ENCODE results near the gene ANO6.

ANO6 gene

GRCh38 chr12:45203767-45204166, 12.1 kb upstream of the ANO6 start:
- no peak overlapping the region for H3K27ac ChIP-seq
- TF ChIP-seq CTCF (conservative IDR thresholded peaks at IDR 0.05), result no peak
- TF ChIP-seq ZFX (IDR thresholded peaks at IDR 0.05), result no peak

- H3K27ac ChIP-seq, result no peak overlapping the region
Observed at GRCh38 chr12:45204757-45205156, 11.1 kb upstream of the ANO6 start.

DNA sequence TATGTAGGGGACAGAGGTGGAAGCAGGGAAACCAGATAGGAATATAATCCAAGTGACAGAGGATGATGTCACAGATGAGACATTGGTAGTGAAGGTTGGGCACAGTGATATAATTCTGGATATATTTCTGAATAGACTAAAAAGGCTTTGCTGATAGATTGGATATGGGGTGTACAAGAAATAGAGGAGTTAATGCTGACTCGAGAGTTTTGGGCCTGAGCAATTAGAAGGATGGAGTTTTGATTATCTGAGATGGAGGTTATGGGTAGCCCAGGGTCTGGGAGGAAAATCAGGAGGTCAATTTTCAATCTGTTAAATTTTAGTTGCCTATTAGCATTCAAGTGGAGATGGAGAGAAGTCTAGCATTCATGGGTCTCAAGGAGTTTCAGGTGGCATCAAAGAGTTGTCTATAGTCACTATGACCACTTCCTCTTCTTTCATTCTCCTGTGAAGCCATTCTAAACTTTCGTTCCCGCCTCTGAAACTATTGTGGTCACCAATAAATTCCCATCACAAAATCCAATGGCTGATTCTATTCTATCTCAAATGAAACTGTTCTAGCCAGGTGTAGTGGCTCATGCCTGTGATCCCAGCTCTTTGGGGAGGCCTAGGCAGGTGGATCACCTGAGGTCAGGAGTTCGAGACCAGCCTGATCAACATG, 10.6 kb upstream of the ANO6 start:
- H3K27ac ChIP-seq, result no peak overlapping the region
- no peak for TF ChIP-seq CTCF (conservative IDR thresholded peaks at IDR 0.05)
- TF ChIP-seq ZFX (IDR thresholded peaks at IDR 0.05), result no peak

More at GRCh38 chr12:45204757-45205156, 11.1 kb upstream of the ANO6 start:
- no peak for TF ChIP-seq ZFX (IDR thresholded peaks at IDR 0.05)
- TF ChIP-seq CTCF (conservative IDR thresholded peaks at IDR 0.05), result no peak

DNA sequence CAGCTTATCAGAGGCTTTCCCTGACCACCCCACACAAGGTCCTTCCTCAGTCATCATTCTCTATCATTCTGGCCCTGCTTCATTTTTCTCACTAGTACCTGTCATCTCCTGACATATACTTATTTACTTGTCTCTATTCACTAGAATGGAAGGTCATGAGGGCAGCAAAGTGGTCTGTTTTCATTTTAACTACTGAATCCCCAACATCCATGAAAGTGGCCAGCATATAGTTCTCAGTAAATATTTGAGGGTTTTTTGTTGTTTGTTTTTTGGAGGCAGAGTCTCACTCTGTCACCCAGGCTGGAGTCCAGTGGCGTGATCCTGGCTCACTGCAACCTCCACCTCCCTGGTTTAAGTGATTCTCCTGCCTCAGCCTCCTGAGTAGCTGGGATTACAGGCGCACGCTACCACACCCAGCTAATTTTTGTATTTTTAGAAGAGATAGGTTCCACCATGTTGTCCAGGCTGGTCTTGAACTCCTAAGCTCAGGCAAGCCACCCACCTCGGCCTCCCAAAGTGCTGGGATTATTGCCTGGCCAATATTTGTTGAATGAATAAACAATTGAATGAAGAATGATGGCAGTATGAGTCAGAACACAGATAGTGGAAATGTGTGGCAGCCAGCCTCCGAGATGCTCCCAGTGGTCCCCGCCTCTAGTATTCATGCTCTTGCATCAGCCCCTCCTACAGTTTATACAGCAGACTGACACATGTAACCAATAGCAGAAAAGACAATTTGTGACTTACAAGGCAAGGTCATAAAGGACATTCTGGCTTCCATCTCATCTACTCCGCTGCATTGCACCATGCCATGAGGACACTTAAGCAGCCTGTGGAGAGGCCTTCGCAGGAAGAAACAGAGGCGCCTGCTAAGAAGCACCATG, 7.0 kb upstream of the ANO6 start:
- H3K27ac ChIP-seq, result no peak overlapping the region
- TF ChIP-seq ZFX (IDR thresholded peaks at IDR 0.05) (no peak), CTCF (conservative IDR thresholded peaks at IDR 0.05) (no peak)

GRCh38 chr12:45209784-45210183, 6.1 kb upstream of the ANO6 start:
- no peak for TF ChIP-seq CTCF (conservative IDR thresholded peaks at IDR 0.05)
- TF ChIP-seq ZFX (IDR thresholded peaks at IDR 0.05), result no peak
- no peak overlapping the region for H3K27ac ChIP-seq

- no peak overlapping the region for H3K27ac ChIP-seq
- TF ChIP-seq ZFX (IDR thresholded peaks at IDR 0.05) (no peak), CTCF (conservative IDR thresholded peaks at IDR 0.05) (no peak)
Observed at GRCh38 chr12:45212064-45212463, 3.8 kb upstream of the ANO6 start.

DNA sequence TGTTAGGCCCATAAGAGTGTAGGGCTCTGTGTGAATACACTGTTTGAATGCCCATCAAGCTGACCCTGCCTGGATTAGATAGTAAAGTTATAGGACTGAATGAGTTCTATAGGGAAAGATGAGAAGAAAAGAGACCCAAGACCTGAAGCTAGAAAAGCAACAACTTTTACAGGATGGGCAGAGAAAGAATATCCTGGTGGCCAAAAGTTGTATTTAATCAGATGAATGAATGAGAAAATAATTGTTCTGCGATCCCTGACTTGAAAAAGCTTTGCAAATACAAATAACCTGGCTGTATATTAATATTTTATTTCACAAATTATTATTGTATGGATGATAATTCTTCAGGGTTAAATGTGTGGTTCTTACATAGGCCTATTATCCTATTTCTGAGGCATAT, 2.8 kb upstream of the ANO6 start:
- H3K27ac ChIP-seq, result no peak overlapping the region
- TF ChIP-seq CTCF (conservative IDR thresholded peaks at IDR 0.05), result no peak; the same call in 1 of the 2 replicates
- no peak for TF ChIP-seq ZFX (IDR thresholded peaks at IDR 0.05)
